ENCODE results near the gene ATXN3L.

GRCh38 chrX:13309631-13310030 is 10.2 kb downstream of the ATXN3L start:
- TF ChIP-seq CTCF (IDR thresholded peaks at IDR 0.05) (no peak), POLR2AphosphoS5 (IDR thresholded peaks at IDR 0.05; ENCODE audit: low read depth, low read length) (no peak), ZBTB33 (IDR thresholded peaks at IDR 0.05; ENCODE audit: borderline replicate concordance, low read depth) (no peak), PBX3 (IDR thresholded peaks at IDR 0.05) (no peak), YY1 (IDR thresholded peaks at IDR 0.05; ENCODE audit: low read depth) (no peak), MAX (IDR thresholded peaks at IDR 0.05; ENCODE audit: low read depth) (no peak), RAD21 (IDR thresholded peaks at IDR 0.05; ENCODE audit: low read length) (no peak), EZH2phosphoT487 (IDR thresholded peaks at IDR 0.05; ENCODE audit: borderline replicate concordance, low read depth) (no peak), RFX5 (IDR thresholded peaks at IDR 0.05; ENCODE audit: low read length) (no peak), TAF1 (IDR thresholded peaks at IDR 0.05; ENCODE audit: borderline replicate concordance, low read depth, low read length) (no peak), FOXJ3 (CRISPR knock-in tag; IDR thresholded peaks at IDR 0.05) (no peak), FOSL2 (IDR thresholded peaks at IDR 0.05; ENCODE audit: borderline replicate concordance, low read depth) (no peak), REST (IDR thresholded peaks at IDR 0.05; ENCODE audit: low read depth, low read length) (no peak), RXRA (IDR thresholded peaks at IDR 0.05; ENCODE audit: borderline replicate concordance, low read depth) (no peak)

Data from SK-N-SH (cell line).